H9 (cell line): ENCODE results near the gene ADGRF5. TPM values are rescaled to one million over a fixed set of nuclear protein-coding genes. Genes with fewer than 3 reads are reported as not detected.

Source experiments
- DNase-seq: peaks from one replicate; pipeline ENCODE4 v3.0.0-alpha.2; 2017
- H2AFZ ChIP-seq: one replicate; pipeline ENCODE4 v1.6.1; 2013; ENCODE audit warnings: mild to moderate bottlenecking, low read length, control low read depth, moderate library complexity
- H2AK5ac ChIP-seq: 2 replicates; pipeline ENCODE4 v1.6.1; 2013; ENCODE audit warnings: low read length, control low read depth, mixed read lengths; ENCODE audit not compliant: insufficient read length
- H2BK120ac ChIP-seq: one replicate; pipeline ENCODE4 v1.6.1; 2013; ENCODE audit warnings: low read depth, mild to moderate bottlenecking, low read length, control low read depth, inconsistent platforms; ENCODE audit not compliant: poor library complexity, severe bottlenecking
- H2BK12ac ChIP-seq: 2 replicates; pipeline ENCODE4 v1.6.1; 2013; ENCODE audit warnings: low read length, control low read depth, mixed read lengths, low read depth; ENCODE audit not compliant: insufficient read length
- H2BK15ac ChIP-seq: 2 replicates; pipeline ENCODE4 v1.6.1; 2013; ENCODE audit warnings: low read depth, low read length, control low read depth
- H2BK20ac ChIP-seq: one replicate; pipeline ENCODE4 v1.6.1; 2013; ENCODE audit warnings: low read depth, mild to moderate bottlenecking, low read length, control low read depth, inconsistent platforms; ENCODE audit not compliant: poor library complexity, severe bottlenecking
- H2BK5ac ChIP-seq: 2 replicates; pipeline ENCODE4 v1.6.1; 2013; ENCODE audit warnings: low read length, control low read depth, mixed read lengths; ENCODE audit not compliant: insufficient read length
- H3K14ac ChIP-seq: 2 replicates; pipeline ENCODE4 v1.6.1; 2013; ENCODE audit warnings: low read length, control low read depth; ENCODE audit not compliant: insufficient read depth
- H3K18ac ChIP-seq: 2 replicates; pipeline ENCODE4 v1.6.1; 2013; ENCODE audit warnings: low read depth, mild to moderate bottlenecking, mixed read lengths, low read length, control low read depth; ENCODE audit not compliant: insufficient read length
- H3K23ac ChIP-seq: 2 replicates; pipeline ENCODE4 v1.6.1; 2013; ENCODE audit warnings: low read length, control low read depth, mixed read lengths, low read depth; ENCODE audit not compliant: insufficient read length
- H3K23me2 ChIP-seq: 2 replicates; pipeline ENCODE4 v1.6.1; 2013; ENCODE audit warnings: low read depth, mild to moderate bottlenecking, mixed read lengths, low read length, control low read depth; ENCODE audit not compliant: insufficient read length, poor library complexity, severe bottlenecking
- H3K27ac ChIP-seq: 2 replicates; pipeline ENCODE4 v1.5.1; 2013; ENCODE audit warnings: low read length, control low read depth, mixed read lengths, low read depth; ENCODE audit not compliant: insufficient read length
- H3K27me3 ChIP-seq: 2 replicates; pipeline ENCODE4 v1.6.1; 2013; ENCODE audit warnings: low read length, control low read depth, inconsistent platforms; ENCODE audit not compliant: insufficient read depth
- H3K4ac ChIP-seq: 2 replicates; pipeline ENCODE4 v1.6.1; 2013; ENCODE audit warnings: low read depth, mild to moderate bottlenecking, control low read depth, inconsistent platforms, low read length, moderate library complexity
- H3K4me1 ChIP-seq: 2 replicates; pipeline ENCODE4 v1.6.1; 2013; ENCODE audit warnings: low read length, control low read depth, inconsistent platforms; ENCODE audit not compliant: insufficient read depth
- H3K4me2 ChIP-seq: 2 replicates; pipeline ENCODE4 v1.6.1; 2013; ENCODE audit warnings: low read length, control low read depth, mixed read lengths; ENCODE audit not compliant: insufficient read length, insufficient read depth
- H3K56ac ChIP-seq: 2 replicates; pipeline ENCODE4 v1.6.1; 2013; ENCODE audit warnings: low read depth, mild to moderate bottlenecking, mixed read lengths, low read length, control low read depth; ENCODE audit not compliant: insufficient read length
- H3K79me1 ChIP-seq: 2 replicates; pipeline ENCODE4 v1.6.1; 2013; ENCODE audit warnings: low read depth, mild to moderate bottlenecking, moderate library complexity, low read length, control low read depth, inconsistent platforms; ENCODE audit not compliant: insufficient read depth, poor library complexity, severe bottlenecking
- H3K79me2 ChIP-seq: 2 replicates; pipeline ENCODE4 v1.6.1; 2013; ENCODE audit warnings: low read length, control low read depth, inconsistent platforms; ENCODE audit not compliant: insufficient read depth
- H3K9ac ChIP-seq: 2 replicates; pipeline ENCODE4 v1.6.1; 2013; ENCODE audit warnings: low read length, control low read depth, mixed read lengths; ENCODE audit not compliant: insufficient read length; ENCODE audit errors: extremely low read depth
- H3K9me3 ChIP-seq: one replicate; pipeline ENCODE4 v1.6.1; 2013; ENCODE audit warnings: low read depth, low read length, inconsistent platforms; ENCODE audit not compliant: control insufficient read depth
- H3T11ph ChIP-seq: one replicate; pipeline ENCODE4 v1.6.1; 2013; ENCODE audit warnings: mild to moderate bottlenecking, low read length, control low read depth, inconsistent platforms
- H4K20me1 ChIP-seq: one replicate; pipeline ENCODE4 v1.6.1; 2013; ENCODE audit not compliant: control insufficient read depth, insufficient read length, insufficient read depth
- H4K5ac ChIP-seq: 2 replicates; pipeline ENCODE4 v1.6.1; 2013; ENCODE audit warnings: low read depth, mild to moderate bottlenecking, mixed read lengths, low read length, control low read depth; ENCODE audit not compliant: insufficient read length
- H4K8ac ChIP-seq: replicated peaks from 2 replicates; pipeline ENCODE4 v1.6.1; 2013; ENCODE audit warnings: low read length, control low read depth, mixed read lengths, low read depth; ENCODE audit not compliant: insufficient read length
- H4K91ac ChIP-seq: 2 replicates; pipeline ENCODE4 v1.6.1; 2013; ENCODE audit warnings: low read depth, mild to moderate bottlenecking, moderate library complexity, mixed read lengths, low read length, control low read depth; ENCODE audit not compliant: insufficient read length
- H3K27ac Mint-ChIP-seq, 3 experiments: 2 replicates in 2 of 3; 3 replicates in 1 of 3; pipeline ENCODE4 v1.8.0; 2020 to 2021; ENCODE audit warnings: mixed read lengths in 3 of 3, mild to moderate bottlenecking in 1 of 3, moderate library complexity in 1 of 3
- H3K27me3 Mint-ChIP-seq: 2 replicates; pipeline ENCODE4 v1.8.0; 2021; ENCODE audit warnings: low read depth, mild to moderate bottlenecking, moderate library complexity, mixed read lengths
- H3K36me3 Mint-ChIP-seq, 3 experiments: 2 replicates in 2 of 3; 3 replicates in 1 of 3; pipeline ENCODE4 v1.8.0; 2020 to 2021; ENCODE audit warnings: low read depth in 3 of 3, mixed read lengths in 3 of 3; ENCODE audit not compliant: insufficient read depth in 1 of 3
- H3K4me1 Mint-ChIP-seq, 2 experiments: 2 replicates each; pipeline ENCODE4 v1.8.0; 2020; ENCODE audit warnings: mixed read lengths in 2 of 2
- H3K4me3 Mint-ChIP-seq, 2 experiments: 2 replicates in 1 of 2; 3 replicates in 1 of 2; pipeline ENCODE4 v1.8.0; 2020 to 2021; ENCODE audit warnings: mild to moderate bottlenecking in 2 of 2, mixed read lengths in 2 of 2, moderate library complexity in 1 of 2
- H3K9me3 Mint-ChIP-seq, 2 experiments: 2 replicates in 1 of 2; 3 replicates in 1 of 2; pipeline ENCODE4 v1.8.0; 2020; ENCODE audit warnings: mild to moderate bottlenecking in 2 of 2, mixed read lengths in 2 of 2, moderate library complexity in 1 of 2
- CTCF ChIP-seq: fragments of 200-600 bp; sonication (generic); conservative IDR thresholded peaks from 3 replicates; pipeline ENCODE4 v1.8.0; 2021; ENCODE audit warnings: antibody characterized with exemption, mild to moderate bottlenecking
- WGBS: extraction: QIAGEN DNeasy Blood & Tissue Kit; methylation state at CpG from one replicate; pipeline ENCODE4 v1.1.7; 2013; ENCODE audit warnings: missing lambda C conversion rate, low lambda C conversion rate, mixed read lengths; ENCODE audit not compliant: insufficient read length; ENCODE audit errors: extremely low coverage; 5-methylcytosine and 5-hydroxymethylcytosine counted together
- total RNA-seq: library from RNA; stranded (reverse); gene quantifications from 2 replicates; pipeline ENCODE4 v1.2.1, GENCODE V29; 2021

ADGRF5 gene
- total RNA-seq, 1 experiment from 2014 or later, result not detected

GRCh38 chr6:46888578-46888977 is 33.2 kb downstream of the ADGRF5 start:
- Histone ChIP-seq H3T11ph (no peak overlapping the region), H2BK20ac (no peak overlapping the region), H3K79me1 (no peaks in the 10 kb centered on the region), H4K91ac (no peak overlapping the region), H3K9ac (no peak overlapping the region), H3K23me2 (no peaks in the 10 kb centered on the region), H3K27ac (no peak overlapping the region), H2AK5ac (no peak overlapping the region), H2AFZ (no peak overlapping the region), H3K14ac (no peak overlapping the region), H3K79me2 (no peaks in the 10 kb centered on the region), H3K27me3 (no peaks in the 10 kb centered on the region), H3K4me1 (no peaks in the 10 kb centered on the region), H3K56ac (no peak overlapping the region), H2BK120ac (no peak overlapping the region), H2BK15ac (no peak overlapping the region), H2BK5ac (no peak overlapping the region), H4K20me1 (no peaks in the 10 kb centered on the region), H2BK12ac (no peak overlapping the region), H3K18ac (no peak overlapping the region), H3K4me2 (no peak overlapping the region), H3K9me3 (no peaks in the 10 kb centered on the region), H4K8ac (no peak overlapping the region), H3K4ac (no peak overlapping the region), H3K23ac (no peak overlapping the region), H4K5ac (no peak overlapping the region)
- no peaks in the 10 kb centered on the region for H3K27me3 Mint-ChIP-seq
- no peaks in the 10 kb centered on the region for H3K4me1 Mint-ChIP-seq
- DNase-seq, result no peak
- no peak for TF ChIP-seq CTCF
- no peaks in the 10 kb centered on the region for H3K36me3 Mint-ChIP-seq
- no CpG with 5 or more reads among the region's 4 CpGs for WGBS
- H3K9me3 Mint-ChIP-seq, result no peaks in the 10 kb centered on the region
- no peak overlapping the region for H3K4me3 Mint-ChIP-seq
- H3K27ac Mint-ChIP-seq, result no peak overlapping the region
